Neural progenitor cell (in vitro differentiated cells): ENCODE results near the gene SND1.

Experiments
- EZH2 ChIP-seq: fragments of 200-600 bp; sonication (generic); IDR thresholded peaks from 2 replicates; pipeline ENCODE4 v1.6.1; 2017; ENCODE audit warnings: antibody characterized with exemption, mild to moderate bottlenecking, moderate library complexity
- EZH2phosphoT487 ChIP-seq: fragments of 200-600 bp; sonication (generic); IDR thresholded peaks from 2 replicates; pipeline ENCODE4 v1.6.1; 2017; ENCODE audit warnings: antibody characterized with exemption
- TF ChIP-seq, protein P1 (sequence below): fragments of 200-600 bp; sonication (generic); IDR thresholded peaks from 2 replicates; pipeline ENCODE4 v1.5.1; 2017; ENCODE audit warnings: antibody characterized with exemption, mild to moderate bottlenecking

DNA sequence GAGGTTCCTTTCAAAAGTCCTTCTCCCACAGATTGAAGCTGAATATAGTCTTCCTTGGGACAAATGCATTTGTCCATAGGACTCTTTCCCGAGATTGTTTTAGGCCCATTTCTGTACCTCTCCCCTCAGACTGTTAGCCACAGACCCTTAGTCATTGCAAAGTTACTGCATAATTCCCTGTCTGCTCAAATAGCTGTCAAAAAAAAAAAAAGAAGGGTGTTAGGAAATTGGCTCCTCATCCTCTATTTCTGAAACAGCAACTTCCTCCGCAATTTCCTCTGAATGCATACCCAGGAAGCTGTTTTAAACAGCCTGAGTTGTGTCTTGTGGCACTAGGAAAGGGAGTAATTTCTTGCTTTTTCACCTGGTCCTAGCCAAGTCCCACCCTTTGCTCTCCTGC lies 373.8 kb downstream of the SND1 start:
- TF ChIP-seq EZH2 (no peak), EZH2phosphoT487 (no peak)
- TF ChIP-seq, protein P1, sequence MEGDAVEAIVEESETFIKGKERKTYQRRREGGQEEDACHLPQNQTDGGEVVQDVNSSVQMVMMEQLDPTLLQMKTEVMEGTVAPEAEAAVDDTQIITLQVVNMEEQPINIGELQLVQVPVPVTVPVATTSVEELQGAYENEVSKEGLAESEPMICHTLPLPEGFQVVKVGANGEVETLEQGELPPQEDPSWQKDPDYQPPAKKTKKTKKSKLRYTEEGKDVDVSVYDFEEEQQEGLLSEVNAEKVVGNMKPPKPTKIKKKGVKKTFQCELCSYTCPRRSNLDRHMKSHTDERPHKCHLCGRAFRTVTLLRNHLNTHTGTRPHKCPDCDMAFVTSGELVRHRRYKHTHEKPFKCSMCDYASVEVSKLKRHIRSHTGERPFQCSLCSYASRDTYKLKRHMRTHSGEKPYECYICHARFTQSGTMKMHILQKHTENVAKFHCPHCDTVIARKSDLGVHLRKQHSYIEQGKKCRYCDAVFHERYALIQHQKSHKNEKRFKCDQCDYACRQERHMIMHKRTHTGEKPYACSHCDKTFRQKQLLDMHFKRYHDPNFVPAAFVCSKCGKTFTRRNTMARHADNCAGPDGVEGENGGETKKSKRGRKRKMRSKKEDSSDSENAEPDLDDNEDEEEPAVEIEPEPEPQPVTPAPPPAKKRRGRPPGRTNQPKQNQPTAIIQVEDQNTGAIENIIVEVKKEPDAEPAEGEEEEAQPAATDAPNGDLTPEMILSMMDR, result no peak
